Measurements from ENCODE around the gene HSPA6. TPM values are rescaled to one million over a fixed set of nuclear protein-coding genes. Genes with fewer than 3 reads are reported as not detected.
"Not testable (repeated sequence)": the region's sequence is repeated elsewhere in the genome, so short reads cannot be mapped to it uniquely, and the experiment has no call there.

Gene HSPA6
- total RNA-seq, 1 experiment from 2014 or later, result 0.28 TPM

- DNase-seq; H3F3A ChIP-seq (ENCODE audit: insufficient read depth, low read depth); H3K27ac ChIP-seq; H3K4me2 ChIP-seq; H2AFZ ChIP-seq; H3K4me1 ChIP-seq (replicated peaks; ENCODE audit: insufficient read depth); POLR2A ChIA-PET (ENCODE audit: unreplicated experiment); H3K4me3 ChIP-seq; BruUV-seq (replicated peaks); H3K9me3 ChIP-seq (ENCODE audit: insufficient read depth, low read depth); H3K9me2 ChIP-seq (ENCODE audit: insufficient read depth); H3K27me3 ChIP-seq (ENCODE audit: insufficient read depth, low read depth); H3K36me3 ChIP-seq (ENCODE audit: low read depth); H4K20me1 ChIP-seq (ENCODE audit: insufficient read depth); H3K79me2 ChIP-seq (ENCODE audit: low read depth); CTCF ChIA-PET; intact Hi-C loops (cut with micrococcal nuclease; ENCODE audit: unreplicated experiment): not testable (repeated sequence)
Measured at GRCh38 chr1:161556143-161556542, 31.8 kb downstream of the HSPA6 start.

GRCh38 chr1:161556990-161557389, 32.6 kb downstream of the HSPA6 start:
- H3K9me3 ChIP-seq (ENCODE audit: insufficient read depth, low read depth); H3K27ac ChIP-seq; H3K4me1 ChIP-seq (replicated peaks; ENCODE audit: insufficient read depth); CTCF ChIA-PET; H4K20me1 ChIP-seq (ENCODE audit: insufficient read depth); H3K9me2 ChIP-seq (ENCODE audit: insufficient read depth); POLR2A ChIA-PET (ENCODE audit: unreplicated experiment); H3K4me3 ChIP-seq; H3F3A ChIP-seq (ENCODE audit: insufficient read depth, low read depth); H3K36me3 ChIP-seq (ENCODE audit: low read depth); H3K4me2 ChIP-seq; H2AFZ ChIP-seq; DNase-seq; BruUV-seq (replicated peaks); H3K27me3 ChIP-seq (ENCODE audit: insufficient read depth, low read depth); intact Hi-C loops (cut with micrococcal nuclease; ENCODE audit: unreplicated experiment); H3K79me2 ChIP-seq (ENCODE audit: low read depth): not testable (repeated sequence)

GRCh38 chr1:161557506-161558450, 33.4 kb downstream of the HSPA6 start:
- H3F3A ChIP-seq (ENCODE audit: insufficient read depth, low read depth); POLR2A ChIA-PET (ENCODE audit: unreplicated experiment); H3K36me3 ChIP-seq (ENCODE audit: low read depth); BruUV-seq (replicated peaks); DNase-seq; intact Hi-C loops (cut with micrococcal nuclease; ENCODE audit: unreplicated experiment); H4K20me1 ChIP-seq (ENCODE audit: insufficient read depth); H3K27ac ChIP-seq; H3K9me2 ChIP-seq (ENCODE audit: insufficient read depth); H3K9me3 ChIP-seq (ENCODE audit: insufficient read depth, low read depth); H3K4me2 ChIP-seq; CTCF ChIA-PET; H3K27me3 ChIP-seq (ENCODE audit: insufficient read depth, low read depth); H2AFZ ChIP-seq; H3K4me1 ChIP-seq (replicated peaks; ENCODE audit: insufficient read depth); H3K4me3 ChIP-seq; H3K79me2 ChIP-seq (ENCODE audit: low read depth): not testable (repeated sequence)

- H3F3A ChIP-seq (ENCODE audit: insufficient read depth, low read depth); H4K20me1 ChIP-seq (ENCODE audit: insufficient read depth); H3K9me2 ChIP-seq (ENCODE audit: insufficient read depth); H2AFZ ChIP-seq; H3K4me3 ChIP-seq; H3K9me3 ChIP-seq (ENCODE audit: insufficient read depth, low read depth); CTCF ChIA-PET; H3K79me2 ChIP-seq (ENCODE audit: low read depth); intact Hi-C loops (cut with micrococcal nuclease; ENCODE audit: unreplicated experiment); H3K36me3 ChIP-seq (ENCODE audit: low read depth); H3K27me3 ChIP-seq (ENCODE audit: insufficient read depth, low read depth); POLR2A ChIA-PET (ENCODE audit: unreplicated experiment); H3K4me1 ChIP-seq (replicated peaks; ENCODE audit: insufficient read depth); BruUV-seq (replicated peaks): not testable (repeated sequence)
- DNase-seq, result peak; percentile 25 to 86
- Histone ChIP-seq H3K4me2 (peak overlapping the region; percentile 37), H3K27ac (peak overlapping the region; percentile 52)
Measured at GRCh38 chr1:161560960-161561715, 36.8 kb downstream of the HSPA6 start.

GRCh38 chr1:161562441-161562840, 38.1 kb downstream of the HSPA6 start:
- H3K9me3 ChIP-seq (ENCODE audit: insufficient read depth, low read depth); BruUV-seq (replicated peaks); H3K79me2 ChIP-seq (ENCODE audit: low read depth); H3K4me1 ChIP-seq (replicated peaks; ENCODE audit: insufficient read depth); intact Hi-C loops (cut with micrococcal nuclease; ENCODE audit: unreplicated experiment); H4K20me1 ChIP-seq (ENCODE audit: insufficient read depth); POLR2A ChIA-PET (ENCODE audit: unreplicated experiment); H3K27ac ChIP-seq; H3K9me2 ChIP-seq (ENCODE audit: insufficient read depth); DNase-seq; H3F3A ChIP-seq (ENCODE audit: insufficient read depth, low read depth); H3K36me3 ChIP-seq (ENCODE audit: low read depth); H2AFZ ChIP-seq; H3K27me3 ChIP-seq (ENCODE audit: insufficient read depth, low read depth); H3K4me2 ChIP-seq; H3K4me3 ChIP-seq: not testable (repeated sequence)
- CTCF ChIA-PET, result interaction anchor here (0.6 kb wide), 1 partner anchor 33 kb away, joined by 10 read pairs; no protein-coding TSS in a partner anchor

GRCh38 chr1:161563522-161563921, 39.2 kb downstream of the HSPA6 start:
- H3K27me3 ChIP-seq (ENCODE audit: insufficient read depth, low read depth); POLR2A ChIA-PET (ENCODE audit: unreplicated experiment); H3K4me2 ChIP-seq; BruUV-seq (replicated peaks); H4K20me1 ChIP-seq (ENCODE audit: insufficient read depth); CTCF ChIA-PET; H3K9me3 ChIP-seq (ENCODE audit: insufficient read depth, low read depth); H3K9me2 ChIP-seq (ENCODE audit: insufficient read depth); H2AFZ ChIP-seq; H3K4me1 ChIP-seq (replicated peaks; ENCODE audit: insufficient read depth); H3F3A ChIP-seq (ENCODE audit: insufficient read depth, low read depth); H3K27ac ChIP-seq; intact Hi-C loops (cut with micrococcal nuclease; ENCODE audit: unreplicated experiment); H3K4me3 ChIP-seq; H3K79me2 ChIP-seq (ENCODE audit: low read depth); DNase-seq; H3K36me3 ChIP-seq (ENCODE audit: low read depth): not testable (repeated sequence)

- H3F3A ChIP-seq (ENCODE audit: insufficient read depth, low read depth); H3K27me3 ChIP-seq (ENCODE audit: insufficient read depth, low read depth); BruUV-seq (replicated peaks); CTCF ChIA-PET; H3K79me2 ChIP-seq (ENCODE audit: low read depth); H3K9me2 ChIP-seq (ENCODE audit: insufficient read depth); H3K4me1 ChIP-seq (replicated peaks; ENCODE audit: insufficient read depth); DNase-seq; H3K36me3 ChIP-seq (ENCODE audit: low read depth); H3K9me3 ChIP-seq (ENCODE audit: insufficient read depth, low read depth); H4K20me1 ChIP-seq (ENCODE audit: insufficient read depth); H3K4me3 ChIP-seq; H3K27ac ChIP-seq; POLR2A ChIA-PET (ENCODE audit: unreplicated experiment): not testable (repeated sequence)
- Histone ChIP-seq H3K4me2 (peak overlapping the region; percentile 49), H2AFZ (peak overlapping the region; percentile 67; the same call in 1 of the 2 replicates)
- intact Hi-C loops (cut with micrococcal nuclease; ENCODE audit: unreplicated experiment), result loop anchor here (5.0 kb wide), 1 partner anchor 86 kb away; no protein-coding TSS in a partner anchor
Measured at GRCh38 chr1:161566602-161566960, 42.2 kb downstream of the HSPA6 start.

All from PC-9 (cell line).